Stimulated activated effector memory CD8-positive, alpha-beta T cell treated with anti-CD3 and anti-CD28 coated beads, Interleukin-12 subunit alpha, Interleukin-12 subunit beta, amount 100 ng/mL, for 72 hours (primary cell): ENCODE data around the gene FMNL2.

Experiments
- ATAC-seq: fragments of 150-1000 bp; cut with Tn5 transposase; 2 replicates; pipeline ENCODE4 v1.10.0; 2021
- DNase-seq, 2 donors: peaks; one replicate each; pipeline ENCODE4 v3.0.0; 2021 to 2022; ENCODE audit warnings: low spot score in 2 of 2
- H3K27ac Mint-ChIP-seq: one replicate; pipeline ENCODE4 v1.8.0; 2022; ENCODE audit warnings: mild to moderate bottlenecking, mixed read lengths
- H3K36me3 Mint-ChIP-seq: one replicate; pipeline ENCODE4 v1.8.0; 2022; ENCODE audit warnings: mild to moderate bottlenecking, mixed read lengths
- H3K4me1 Mint-ChIP-seq: one replicate; pipeline ENCODE4 v1.8.0; 2022; ENCODE audit warnings: mixed read lengths
- H3K4me3 Mint-ChIP-seq: one replicate; pipeline ENCODE4 v1.8.0; 2022; ENCODE audit warnings: mild to moderate bottlenecking, mixed read lengths
- H3K9me3 Mint-ChIP-seq: one replicate; pipeline ENCODE4 v1.8.0; 2022; ENCODE audit warnings: mixed read lengths

The FMNL2 gene

GRCh38 chr2:152585830-152586484 is 251.0 kb downstream of the FMNL2 start:
- H3K27ac Mint-ChIP-seq, result no peak overlapping the region
- ATAC-seq (no peak), DNase-seq (peak in 1 of 2 donors; percentile 38)
- H3K4me3 Mint-ChIP-seq, result no peak overlapping the region
- no peaks in the 10 kb centered on the region for H3K9me3 Mint-ChIP-seq
- H3K4me1 Mint-ChIP-seq, result peaks cover 9% of the 10 kb centered on the region
- H3K36me3 Mint-ChIP-seq, result no peaks in the 10 kb centered on the region

GRCh38 chr2:152587187-152587947 is 252.4 kb downstream of the FMNL2 start:
- Mint-ChIP-seq H3K9me3 (no peaks in the 10 kb centered on the region), H3K27ac (no peak overlapping the region), H3K4me1 (peaks cover 9% of the 10 kb centered on the region), H3K4me3 (no peak overlapping the region), H3K36me3 (no peaks in the 10 kb centered on the region)
- ATAC-seq, result peak; percentile 66
- DNase-seq, result peak in 1 of 2 donors; percentile 44

GRCh38 chr2:152588998-152589397 is 254.0 kb downstream of the FMNL2 start:
- Mint-ChIP-seq H3K4me3 (no peak overlapping the region), H3K9me3 (no peaks in the 10 kb centered on the region), H3K36me3 (no peaks in the 10 kb centered on the region), H3K27ac (no peak overlapping the region), H3K4me1 (peaks cover 9% of the 10 kb centered on the region)
- DNase-seq, result no peak
- no peak for ATAC-seq

- Mint-ChIP-seq H3K4me1 (no peaks in the 10 kb centered on the region), H3K4me3 (no peak overlapping the region), H3K27ac (no peak overlapping the region), H3K36me3 (no peaks in the 10 kb centered on the region), H3K9me3 (no peaks in the 10 kb centered on the region)
- DNase-seq (no peak), ATAC-seq (peak; percentile 81)
Observed at GRCh38 chr2:152594022-152594766, 259.2 kb downstream of the FMNL2 start.

GRCh38 chr2:152594792-152595191 is 259.8 kb downstream of the FMNL2 start:
- no peak for DNase-seq
- Mint-ChIP-seq H3K27ac (no peak overlapping the region), H3K36me3 (no peaks in the 10 kb centered on the region), H3K4me1 (no peaks in the 10 kb centered on the region), H3K9me3 (no peaks in the 10 kb centered on the region), H3K4me3 (no peak overlapping the region)
- no peak for ATAC-seq

- Mint-ChIP-seq H3K4me3 (no peak overlapping the region), H3K36me3 (no peaks in the 10 kb centered on the region), H3K4me1 (no peaks in the 10 kb centered on the region), H3K9me3 (no peaks in the 10 kb centered on the region), H3K27ac (no peak overlapping the region)
- no peak for ATAC-seq
- no peak for DNase-seq
Observed at GRCh38 chr2:152598975-152599759, 264.2 kb downstream of the FMNL2 start.

- Mint-ChIP-seq H3K36me3 (no peaks in the 10 kb centered on the region), H3K4me3 (no peak overlapping the region), H3K9me3 (no peaks in the 10 kb centered on the region), H3K4me1 (no peaks in the 10 kb centered on the region), H3K27ac (no peak overlapping the region)
- no peak for DNase-seq
- ATAC-seq, result no peak
Observed at GRCh38 chr2:152600051-152600657, 265.2 kb downstream of the FMNL2 start.

GRCh38 chr2:152600697-152601096 is 265.7 kb downstream of the FMNL2 start:
- H3K27ac Mint-ChIP-seq, result no peak overlapping the region
- no peaks in the 10 kb centered on the region for H3K36me3 Mint-ChIP-seq
- ATAC-seq, result no peak

GRCh38 chr2:152602750-152603149 is 267.8 kb downstream of the FMNL2 start:
- H3K27ac Mint-ChIP-seq, result no peak overlapping the region
- DNase-seq (no peak), ATAC-seq (no peak)
- H3K4me3 Mint-ChIP-seq, result no peak overlapping the region
- no peaks in the 10 kb centered on the region for H3K9me3 Mint-ChIP-seq
- no peaks in the 10 kb centered on the region for H3K4me1 Mint-ChIP-seq
- no peaks in the 10 kb centered on the region for H3K36me3 Mint-ChIP-seq

More at GRCh38 chr2:152600697-152601096, 265.7 kb downstream of the FMNL2 start:
- H3K4me3 Mint-ChIP-seq, result no peak overlapping the region
- no peaks in the 10 kb centered on the region for H3K4me1 Mint-ChIP-seq
- no peak for DNase-seq
- no peaks in the 10 kb centered on the region for H3K9me3 Mint-ChIP-seq

- Mint-ChIP-seq H3K9me3 (no peaks in the 10 kb centered on the region), H3K4me3 (no peak overlapping the region), H3K36me3 (no peaks in the 10 kb centered on the region), H3K27ac (no peak overlapping the region), H3K4me1 (no peaks in the 10 kb centered on the region)
- ATAC-seq (no peak), DNase-seq (no peak)
Observed at GRCh38 chr2:152603166-152603565, 268.2 kb downstream of the FMNL2 start.

GRCh38 chr2:152606081-152606480 is 271.1 kb downstream of the FMNL2 start:
- no peaks in the 10 kb centered on the region for H3K4me1 Mint-ChIP-seq
- no peaks in the 10 kb centered on the region for H3K36me3 Mint-ChIP-seq
- no peak overlapping the region for H3K4me3 Mint-ChIP-seq
- DNase-seq (no peak), ATAC-seq (no peak)
- H3K27ac Mint-ChIP-seq, result no peak overlapping the region
- H3K9me3 Mint-ChIP-seq, result no peaks in the 10 kb centered on the region

- Mint-ChIP-seq H3K36me3 (no peaks in the 10 kb centered on the region), H3K4me1 (peaks cover 5% of the 10 kb centered on the region), H3K4me3 (no peak overlapping the region), H3K27ac (no peak overlapping the region), H3K9me3 (no peaks in the 10 kb centered on the region)
- ATAC-seq, result no peak
- no peak for DNase-seq
Observed at GRCh38 chr2:152606941-152607340, 272.0 kb downstream of the FMNL2 start.

- Mint-ChIP-seq H3K4me3 (no peak overlapping the region), H3K27ac (no peak overlapping the region), H3K4me1 (peaks cover 9% of the 10 kb centered on the region), H3K36me3 (no peaks in the 10 kb centered on the region), H3K9me3 (no peaks in the 10 kb centered on the region)
- no peak for ATAC-seq
- no peak for DNase-seq
Observed at GRCh38 chr2:152607793-152608300, 272.9 kb downstream of the FMNL2 start.

GRCh38 chr2:152609154-152609553 is 274.2 kb downstream of the FMNL2 start:
- Mint-ChIP-seq H3K9me3 (no peaks in the 10 kb centered on the region), H3K27ac (no peak overlapping the region), H3K36me3 (no peaks in the 10 kb centered on the region), H3K4me3 (no peak overlapping the region), H3K4me1 (peaks cover 9% of the 10 kb centered on the region)
- no peak for ATAC-seq
- DNase-seq, result no peak
